C4-2B (cell line): ENCODE data around the gene MYADML2.

ENCODE experiments used
- H3K27ac ChIP-seq: fragments of 450-650 bp; 2 replicates; pipeline ENCODE4 v1.5.1; 2017
- ZFX ChIP-seq: fragments of 450-650 bp; IDR thresholded peaks from 2 replicates; pipeline ENCODE4 v1.6.1; 2017
- TF ChIP-seq, protein P1 (sequence below): fragments of 450-650 bp; conservative IDR thresholded peaks from 2 replicates; pipeline ENCODE4 v1.5.1; 2017; ENCODE audit warnings: mild to moderate bottlenecking

Gene MYADML2

DNA sequence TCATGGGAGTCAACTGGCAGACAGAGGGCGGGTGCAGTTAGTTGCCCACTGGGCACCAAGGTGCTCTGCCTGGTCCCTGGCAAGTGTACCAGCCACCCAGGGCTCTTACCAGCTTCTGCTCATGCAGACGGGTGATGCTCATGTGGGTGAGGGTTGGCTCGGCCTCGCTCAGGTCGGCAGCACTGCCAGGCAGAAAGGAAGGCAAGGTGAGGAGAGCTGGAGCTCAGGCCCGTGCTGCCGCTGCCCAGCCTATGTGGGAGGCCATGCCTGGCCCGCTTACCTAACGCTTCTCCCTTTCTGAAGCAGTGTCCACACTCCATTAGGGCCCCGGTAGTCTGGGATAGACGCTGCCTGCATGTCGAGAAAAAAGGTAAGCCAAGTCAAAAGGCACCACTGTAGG, 31.7 kb downstream of the MYADML2 start:
- H3K27ac ChIP-seq, result no peak overlapping the region; the same call in 1 of the 2 replicates

DNA sequence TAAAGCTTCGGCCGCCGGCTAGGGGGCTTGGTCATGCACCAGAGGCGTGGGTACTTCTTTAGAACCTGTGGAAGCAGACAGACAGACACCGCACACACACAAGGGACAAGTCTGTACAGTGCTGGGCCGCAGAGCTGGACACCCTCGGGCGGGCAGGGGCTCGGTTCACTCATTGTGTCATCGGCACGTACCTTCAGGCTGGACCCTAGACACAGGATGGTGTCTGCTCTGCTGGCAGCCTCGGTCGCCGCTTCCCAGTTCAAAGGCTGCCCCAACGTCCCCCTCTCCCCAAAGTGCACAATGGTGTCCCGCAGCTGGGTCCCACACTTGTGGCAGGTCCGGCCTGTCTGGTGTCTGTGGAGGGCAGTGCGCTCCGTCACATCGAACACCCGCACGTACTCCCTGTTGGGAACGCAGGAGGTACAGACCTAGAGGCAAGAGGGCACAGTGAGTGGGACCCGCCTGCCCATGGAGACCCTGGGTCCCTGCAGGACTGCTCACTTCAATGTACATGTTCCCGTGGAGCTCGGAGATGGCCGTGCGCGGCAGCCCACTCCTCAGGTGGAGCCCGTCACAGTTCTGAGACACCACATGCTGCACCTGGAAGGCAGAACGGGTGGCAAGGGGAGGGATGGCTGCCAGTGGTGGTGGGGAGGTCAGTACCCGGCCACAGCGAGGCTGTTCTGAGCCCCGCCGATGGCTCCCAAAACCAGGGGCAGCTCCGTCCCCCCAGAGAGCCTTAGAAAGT, 32.8 kb downstream of the MYADML2 start:
- TF ChIP-seq, protein P1, sequence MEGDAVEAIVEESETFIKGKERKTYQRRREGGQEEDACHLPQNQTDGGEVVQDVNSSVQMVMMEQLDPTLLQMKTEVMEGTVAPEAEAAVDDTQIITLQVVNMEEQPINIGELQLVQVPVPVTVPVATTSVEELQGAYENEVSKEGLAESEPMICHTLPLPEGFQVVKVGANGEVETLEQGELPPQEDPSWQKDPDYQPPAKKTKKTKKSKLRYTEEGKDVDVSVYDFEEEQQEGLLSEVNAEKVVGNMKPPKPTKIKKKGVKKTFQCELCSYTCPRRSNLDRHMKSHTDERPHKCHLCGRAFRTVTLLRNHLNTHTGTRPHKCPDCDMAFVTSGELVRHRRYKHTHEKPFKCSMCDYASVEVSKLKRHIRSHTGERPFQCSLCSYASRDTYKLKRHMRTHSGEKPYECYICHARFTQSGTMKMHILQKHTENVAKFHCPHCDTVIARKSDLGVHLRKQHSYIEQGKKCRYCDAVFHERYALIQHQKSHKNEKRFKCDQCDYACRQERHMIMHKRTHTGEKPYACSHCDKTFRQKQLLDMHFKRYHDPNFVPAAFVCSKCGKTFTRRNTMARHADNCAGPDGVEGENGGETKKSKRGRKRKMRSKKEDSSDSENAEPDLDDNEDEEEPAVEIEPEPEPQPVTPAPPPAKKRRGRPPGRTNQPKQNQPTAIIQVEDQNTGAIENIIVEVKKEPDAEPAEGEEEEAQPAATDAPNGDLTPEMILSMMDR, result no peak
- TF ChIP-seq ZFX, result no peak
- no peak overlapping the region for H3K27ac ChIP-seq

More for the DNA sequence above, 31.7 kb downstream of the MYADML2 start:
- TF ChIP-seq, protein P1, result no peak
- no peak for TF ChIP-seq ZFX

DNA sequence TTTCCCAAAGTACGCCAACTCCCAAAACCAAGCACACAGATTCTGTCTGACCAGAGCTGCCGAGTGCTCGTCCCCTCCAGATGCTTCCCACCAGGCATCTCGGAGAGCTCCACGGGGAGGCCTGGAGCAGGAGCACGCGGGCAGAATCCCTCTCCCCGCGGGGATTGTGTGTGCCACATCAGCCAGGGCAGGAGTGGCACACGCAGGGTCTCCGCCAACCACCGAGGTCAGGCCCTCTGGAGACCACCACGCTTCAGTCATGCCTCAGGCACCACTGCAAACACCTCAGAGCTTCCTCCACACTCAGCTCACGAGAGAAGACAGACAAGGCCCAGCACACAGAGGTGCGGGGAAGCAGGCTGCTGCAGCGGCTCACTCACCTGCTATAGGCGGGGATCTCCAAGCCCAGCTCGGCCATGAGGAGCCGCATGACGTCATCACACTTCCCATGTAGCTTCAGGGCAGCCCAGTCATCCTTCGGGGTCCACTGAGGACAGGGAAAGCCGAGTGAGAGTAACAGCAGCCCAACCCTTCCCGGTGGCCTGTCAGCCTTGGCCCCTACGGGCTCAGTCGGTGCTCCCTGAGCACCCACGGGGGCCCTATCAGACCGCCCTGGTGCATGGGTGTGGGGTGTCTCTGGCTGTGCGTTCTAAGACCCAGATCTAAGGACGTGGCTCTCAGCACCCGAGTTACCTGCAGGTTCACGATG, 33.5 kb downstream of the MYADML2 start:
- no peak for TF ChIP-seq ZFX
- TF ChIP-seq, protein P1, result no peak
- H3K27ac ChIP-seq, result no peak overlapping the region

DNA sequence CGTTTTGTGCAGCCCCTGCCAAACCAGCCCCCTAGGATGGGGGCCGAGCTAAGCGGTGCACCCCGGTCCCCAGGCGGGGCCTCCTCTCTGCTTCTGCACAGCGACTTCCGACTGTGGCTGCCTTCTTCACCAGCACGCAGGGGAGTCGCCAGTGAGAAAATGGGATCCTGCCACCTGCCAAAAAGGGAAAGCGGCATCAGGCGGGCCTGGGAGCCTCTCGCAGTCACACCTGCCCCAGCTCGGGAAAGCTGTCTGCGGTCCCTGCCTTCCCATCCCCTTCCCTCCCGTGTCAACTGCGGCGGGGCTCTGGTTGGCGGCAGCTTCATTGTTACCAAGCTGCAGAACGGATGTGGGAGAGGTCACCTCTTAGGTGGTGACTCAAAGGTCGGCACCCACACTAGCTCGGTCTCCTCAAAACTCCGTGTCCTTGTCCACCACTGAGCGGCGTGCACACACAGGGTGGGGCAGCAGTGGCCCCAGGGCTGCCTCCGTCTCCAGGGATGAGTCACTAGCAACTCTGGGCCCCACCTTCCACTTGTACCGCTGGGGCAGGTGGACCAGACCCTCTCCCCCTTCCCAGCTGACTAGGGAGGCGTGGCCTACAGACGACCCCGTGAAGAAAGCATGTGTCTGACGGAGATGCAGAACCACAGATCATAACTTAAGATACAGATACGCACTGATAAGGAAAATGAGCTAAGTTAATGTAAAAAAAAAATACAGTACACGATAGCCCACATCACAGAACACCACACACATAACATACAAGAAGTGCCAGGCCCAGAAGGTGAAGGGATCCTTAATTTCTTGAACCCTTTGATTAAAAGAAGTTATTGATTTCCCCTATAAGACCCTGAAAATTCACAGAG, 34.4 kb downstream of the MYADML2 start:
- no peak for TF ChIP-seq ZFX
- TF ChIP-seq, protein P1, result no peak
- peak overlapping the region; percentile 57 for H3K27ac ChIP-seq

DNA sequence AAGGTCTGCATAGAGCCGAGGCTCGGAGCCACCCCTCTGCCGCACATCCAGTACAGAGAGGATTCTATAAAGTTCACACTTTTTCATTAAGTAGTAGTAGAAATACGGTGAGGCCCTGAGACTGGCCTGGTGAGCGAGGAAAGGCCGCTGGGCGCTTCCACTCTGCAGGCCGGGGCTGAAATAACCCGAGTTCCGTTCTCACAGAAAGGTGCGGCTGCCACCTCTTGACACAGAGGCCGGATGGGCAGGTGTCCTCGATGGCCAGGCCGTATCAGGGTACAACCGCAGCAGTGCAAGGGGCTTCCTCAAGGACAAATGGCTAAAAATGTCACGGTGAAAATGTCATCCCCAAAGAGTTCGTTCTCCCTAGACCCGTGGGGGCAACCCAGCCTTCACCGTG, 35.1 kb downstream of the MYADML2 start:
- peak overlapping the region; percentile 57 for H3K27ac ChIP-seq
- TF ChIP-seq, protein P1, result no peak; the same call in 1 of the 2 replicates
- no peak for TF ChIP-seq ZFX

DNA sequence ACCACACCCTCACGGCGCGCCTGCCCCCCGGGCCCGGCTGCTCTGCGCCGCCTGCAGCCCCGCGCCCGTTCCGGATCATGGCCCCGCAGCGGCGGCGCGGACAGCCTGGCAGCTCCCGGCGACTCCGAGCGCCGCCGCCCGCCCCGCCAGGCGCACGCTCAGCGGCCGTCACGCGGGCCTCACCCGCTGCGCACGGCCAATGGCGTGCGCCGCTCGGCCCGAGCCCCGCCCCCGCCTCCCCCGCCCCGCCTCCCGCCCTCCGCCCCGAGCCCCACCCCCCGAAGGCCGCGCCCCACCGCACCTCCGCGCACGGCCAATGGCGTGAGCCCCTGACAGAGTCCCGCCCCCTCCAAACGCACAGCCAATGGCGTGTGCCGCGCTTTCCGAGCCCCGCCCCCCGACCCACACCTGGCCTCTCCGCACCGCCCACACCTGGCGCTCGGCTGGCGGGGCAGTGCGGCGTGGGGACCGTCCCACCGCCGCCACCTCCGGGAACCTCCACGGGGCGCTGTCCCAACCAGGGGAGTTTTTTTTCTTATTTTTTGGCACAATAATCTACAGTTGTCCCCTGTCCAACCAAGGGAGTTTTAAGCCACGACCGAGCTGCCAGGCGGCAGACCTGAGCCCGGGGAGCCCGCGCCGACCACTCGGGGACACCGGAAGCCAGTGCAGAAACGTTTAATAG, 35.6 kb downstream of the MYADML2 start, which contains the start of gene PCYT2:
PCYT2 (minus strand) TSS at position 123 of the 685 bp plus-strand sequence; CDS start at position 79, 44 bp downstream.
- peak within 1 kb of the TSS; percentile 91 for H3K27ac ChIP-seq
- TF ChIP-seq, protein P1, result no peak; the same call in 1 of the 2 replicates
- 0 out of 2 replicates have a peak, but pooled peaks have one; percentile 1 for TF ChIP-seq ZFX
